ENCODE data around the gene PTRH1. TPM values are rescaled to one million over a fixed set of nuclear protein-coding genes. Genes with fewer than 3 reads are reported as not detected.

PTRH1 gene
- total and polyA plus RNA-seq, 8 donors, result 2.9 to 50.4 (median 16.9) TPM

DNA sequence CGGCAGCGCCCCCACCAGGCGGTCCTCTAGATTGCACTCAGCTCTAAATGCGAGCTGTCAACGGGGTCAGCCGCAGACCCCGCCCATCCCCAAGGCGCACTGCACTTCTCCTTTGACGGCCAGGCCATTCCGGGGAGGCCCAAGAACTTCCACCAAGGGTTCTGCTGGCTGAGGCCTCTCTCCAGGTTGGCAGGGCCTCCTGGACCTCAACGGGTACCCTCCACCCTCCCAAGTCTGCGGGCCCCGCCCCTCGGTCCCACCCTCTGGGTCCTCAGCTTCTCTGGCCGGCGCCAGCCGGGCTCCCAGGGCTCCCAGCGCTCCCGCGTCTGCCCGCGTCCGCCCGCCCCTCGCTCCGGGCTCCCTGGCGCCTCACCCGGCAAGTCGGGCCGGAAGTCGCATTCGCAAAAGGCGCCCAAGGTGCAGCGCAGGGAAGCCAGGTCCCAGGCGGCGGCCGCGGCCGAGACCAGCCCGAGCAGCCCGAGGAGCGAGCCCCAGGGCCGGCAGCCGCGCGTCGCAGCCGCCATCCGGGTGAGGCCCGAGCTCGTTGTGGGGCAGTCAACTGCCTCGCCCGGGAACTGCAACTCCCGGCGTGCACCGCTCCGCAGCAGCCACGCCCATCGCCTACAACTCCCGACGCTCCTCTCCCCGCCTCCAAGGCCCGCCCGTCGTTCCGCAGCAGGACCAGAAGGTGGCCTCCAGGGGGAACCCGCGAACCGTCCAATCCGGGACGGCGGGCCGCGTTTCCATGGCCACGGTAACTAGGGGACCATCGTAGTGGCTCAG, 19.5 kb upstream of the PTRH1 start, which contains the start of gene TOR2A:
Gene TOR2A, minus strand, starts transcription at position 548 of the 783 bp plus-strand sequence. Its CDS starts 24 bp downstream, at position 524.
- DNase-seq, result peak; percentile 97 to 100

GRCh38 chr9:127734247-127734746, 18.8 kb upstream of the PTRH1 start:
- peaks cover 7 to 22% (median 19%) of the 10 kb centered on the region in 4 donors for H3K4me1 ChIP-seq
- WGBS, 5 donors, result 39 to 51% (median 42%) methylated on average over 18 to 22 of the region's 22 CpGs
- intact Hi-C loops (cut with DNase I; ENCODE audit: low total_unique reads), result loop anchor here (5.0 kb wide), 1 partner anchor 142 kb away; no protein-coding TSS in a partner anchor

More for the DNA sequence above, 19.5 kb upstream of the PTRH1 start, which contains the start of gene TOR2A:
- Histone ChIP-seq H3K9me3 (no peaks in the 10 kb centered on the region), H3K36me3 (peaks cover 18 to 49% (median 40%) of the 10 kb centered on the region in 4 donors), H3K4me3 (peak within 1 kb of the TSS; percentile 70 to 78 (median 76)), H3K4me1 (peaks cover 7 to 23% (median 20%) of the 10 kb centered on the region in 4 donors), H3K27me3 (no peaks in the 10 kb centered on the region), H3K27ac (peak within 1 kb of the TSS; percentile 96 to 99 (median 97))
- WGBS, 5 donors, result 0 to 2% (median 1%) methylated on average over 20 to 76 of the region's 76 CpGs
- no peak for TF ChIP-seq EP300 (IDR thresholded peaks at IDR 0.05)
- peak in 6 of 7 experiments; percentile 69 to 99 (median 90) for TF ChIP-seq CTCF (IDR thresholded peaks at IDR 0.05)
- TF ChIP-seq POLR2AphosphoS5 (IDR thresholded peaks at IDR 0.05), result peak; percentile 35 to 93 (median 84)
- TF ChIP-seq POLR2A (IDR thresholded peaks at IDR 0.05), result peak in 1 of 4 donors; percentile 45
- intact Hi-C loops (cut with DNase I; ENCODE audit: low total_unique reads), result loop anchor here (5.0 kb wide), 2 partner anchors 47 to 143 kb away; no protein-coding TSS in a partner anchor

GRCh38 chr9:127733614-127734013, 18.2 kb upstream of the PTRH1 start:
- no peaks in the 10 kb centered on the region for H3K9me3 ChIP-seq
- no peak overlapping the region for H3K4me3 ChIP-seq
- H3K4me1 ChIP-seq, result peaks cover 7 to 22% (median 19%) of the 10 kb centered on the region in 4 donors
- H3K27ac ChIP-seq, result no peak overlapping the region
- no peak for DNase-seq
- 63 to 91% (median 76%) methylated on average over 2 of the region's 2 CpGs for WGBS, 5 donors
- intact Hi-C loops (cut with DNase I; ENCODE audit: low total_unique reads), result loop anchor here (5.0 kb wide), 1 partner anchor 141 kb away; no protein-coding TSS in a partner anchor
- TF ChIP-seq POLR2AphosphoS5 (IDR thresholded peaks at IDR 0.05) (no peak), CTCF (IDR thresholded peaks at IDR 0.05) (no peak), POLR2A (IDR thresholded peaks at IDR 0.05) (no peak), EP300 (IDR thresholded peaks at IDR 0.05) (no peak)
- H3K27me3 ChIP-seq, result no peaks in the 10 kb centered on the region
- H3K36me3 ChIP-seq, result peaks cover 12 to 45% (median 30%) of the 10 kb centered on the region in 4 donors

More at GRCh38 chr9:127734247-127734746, 18.8 kb upstream of the PTRH1 start:
- no peaks in the 10 kb centered on the region for H3K27me3 ChIP-seq
- no peak for DNase-seq
- H3K4me3 ChIP-seq, result peak overlapping the region; percentile 70 to 78 (median 76)
- H3K36me3 ChIP-seq, result peaks cover 12 to 47% (median 34%) of the 10 kb centered on the region in 4 donors
- H3K27ac ChIP-seq, result peak overlapping the region; percentile 96 to 99 (median 97)
- no peaks in the 10 kb centered on the region for H3K9me3 ChIP-seq
- no peak for TF ChIP-seq POLR2A (IDR thresholded peaks at IDR 0.05)
- no peak for TF ChIP-seq EP300 (IDR thresholded peaks at IDR 0.05)
- TF ChIP-seq CTCF (IDR thresholded peaks at IDR 0.05), result no peak
- TF ChIP-seq POLR2AphosphoS5 (IDR thresholded peaks at IDR 0.05), result no peak

GRCh38 chr9:127732444-127732843, 17.0 kb upstream of the PTRH1 start:
- H3K9me3 ChIP-seq, result no peaks in the 10 kb centered on the region
- no peak overlapping the region for H3K27ac ChIP-seq
- intact Hi-C loops (cut with DNase I; ENCODE audit: low total_unique reads), result loop anchor here (5.0 kb wide), 1 partner anchor 140 kb away; no protein-coding TSS in a partner anchor
- H3K36me3 ChIP-seq, result peaks cover 12 to 38% (median 25%) of the 10 kb centered on the region in 4 donors
- H3K4me3 ChIP-seq, result no peak overlapping the region
- WGBS, 5 donors, result 84 to 96% (median 95%) methylated on average over 9 to 21 of the region's 21 CpGs
- no peak for DNase-seq
- H3K27me3 ChIP-seq, result no peaks in the 10 kb centered on the region
- TF ChIP-seq POLR2AphosphoS5 (IDR thresholded peaks at IDR 0.05) (no peak), EP300 (IDR thresholded peaks at IDR 0.05) (no peak), POLR2A (IDR thresholded peaks at IDR 0.05) (no peak), CTCF (IDR thresholded peaks at IDR 0.05) (no peak)
- peaks cover 7 to 22% (median 19%) of the 10 kb centered on the region in 4 donors for H3K4me1 ChIP-seq

Data from stomach (tissue), 9 donors.